K562 (cell line): ENCODE data around the gene SLC4A5. TPM values are rescaled to one million over a fixed set of nuclear protein-coding genes. Genes with fewer than 3 reads are reported as not detected.

Experiments used
- KDM1A ChIP-seq, 2 experiments: fragments of 450-650 bp; IDR thresholded peaks; 2 replicates each; pipeline ENCODE4 v1.6.1; 2016; ENCODE audit warnings: mild to moderate bottlenecking in 2 of 2
- MED1 ChIP-seq: sonication (generic); formaldehyde crosslinking; IDR thresholded peaks from 2 replicates; pipeline ENCODE4 v1.8.1; 2023; ENCODE audit warnings: missing genetic modification reagents, borderline replicate concordance
- NCOA4 ChIP-seq: fragments of 450-650 bp; IDR thresholded peaks from 2 replicates; pipeline ENCODE4 v1.6.1; 2018; ENCODE audit warnings: mild to moderate bottlenecking; ENCODE audit not compliant: partially characterized antibody
- NEUROD1 ChIP-seq: fragments of 150-350 bp; IDR thresholded peaks from 2 replicates; pipeline ENCODE4 v1.6.1; 2014; ENCODE audit warnings: borderline replicate concordance, low read length, low read depth; ENCODE audit not compliant: partially characterized antibody
- PREB ChIP-seq: sonication (generic); formaldehyde crosslinking; IDR thresholded peaks from 2 replicates; pipeline ENCODE4 v1.8.1; 2023; ENCODE audit warnings: mild to moderate bottlenecking, missing genetic modification reagents
- SAP30 ChIP-seq: fragments of 200-600 bp; sonication (generic); IDR thresholded peaks from 2 replicates; pipeline ENCODE4 v1.6.1; 2012; ENCODE audit warnings: borderline replicate concordance, low read depth, mild to moderate bottlenecking, moderate library complexity, low read length, control low read depth, inconsistent platforms; ENCODE audit not compliant: insufficient read depth, poor library complexity, severe bottlenecking
- ZBTB43 ChIP-seq: sonication (generic); formaldehyde crosslinking; IDR thresholded peaks from 2 replicates; pipeline ENCODE4 v1.8.0; 2023; ENCODE audit warnings: mild to moderate bottlenecking, missing genetic modification reagents
- ZHX1 ChIP-seq: fragments of 150-350 bp; conservative IDR thresholded peaks from 2 replicates; pipeline ENCODE4 v1.6.1; 2014; ENCODE audit warnings: low read length
- ZNF785 ChIP-seq: fragments of 250-450 bp; sonication (Bioruptor Pico); IDR thresholded peaks from 2 replicates; pipeline ENCODE4 v1.4.0; 2020; ENCODE audit warnings: mild to moderate bottlenecking
- polyA plus RNA-seq, 8 experiments: library from polyadenylated mRNA; depleted of rRNA in 4 of 8; stranded (reverse) in 5 of 8; unstranded in 3 of 8; fragments of >200 nt; fragmentation: Nextera tagmentation in 2 of 8; fragmentation: Illumina TruSeq in 1 of 8; extraction: Ambion mirVana in 2 of 8; extraction: Trizol in 1 of 8; gene quantifications; 2 replicates each; pipeline versions ENCODE4 v1.2.1 to v1.2.3, GENCODE V29; 2011 to 2014; ENCODE audit warnings: inconsistent platforms in 1 of 8, missing spikeins in 1 of 8
- total RNA-seq, 7 experiments: library from RNA; depleted of rRNA in 6 of 7; stranded (reverse); fragments of >200 nt in 6 of 7; fragmentation: Illumina TruSeq in 2 of 7; extraction: Trizol in 2 of 7; gene quantifications; 2 replicates each; pipeline versions ENCODE4 v1.2.1 to v1.2.3, GENCODE V29; 2011 to 2021; ENCODE audit warnings: low replicate concordance in 1 of 7

The SLC4A5 gene
- total and polyA plus RNA-seq, 9 of the 15 experiments (the other 6 are each of a cell fraction or from before 2014, with no cell fraction given) = 0.03 to 0.77 (median 0.14) TPM; not detected in 1

GRCh38 chr2:74198461-74199274, 144.5 kb downstream of the SLC4A5 start, which contains the start of gene MTHFD2 (continued):
- TF ChIP-seq PREB (peak; percentile 82; the same call in 1 of the 2 replicates), ZHX1 (no peak), NEUROD1 (peak; percentile 84), NCOA4 (no peak), SAP30 (peak; percentile 73), MED1 (CRISPR knock-in tag) (no peak), KDM1A (IDR thresholded peaks at IDR 0.05) (no peak), ZNF785 (CRISPR knock-in tag) (no peak), ZBTB43 (CRISPR knock-in tag) (no peak; the same call in 1 of the 2 replicates)
